ENCODE measurements around the gene BOLL. TPM values are rescaled to one million over a fixed set of nuclear protein-coding genes. Genes with fewer than 3 reads are reported as not detected.

The BOLL gene
- total and polyA plus RNA-seq, 7 experiments from 2014 or later: 0.08 TPM; not detected in 6

DNA sequence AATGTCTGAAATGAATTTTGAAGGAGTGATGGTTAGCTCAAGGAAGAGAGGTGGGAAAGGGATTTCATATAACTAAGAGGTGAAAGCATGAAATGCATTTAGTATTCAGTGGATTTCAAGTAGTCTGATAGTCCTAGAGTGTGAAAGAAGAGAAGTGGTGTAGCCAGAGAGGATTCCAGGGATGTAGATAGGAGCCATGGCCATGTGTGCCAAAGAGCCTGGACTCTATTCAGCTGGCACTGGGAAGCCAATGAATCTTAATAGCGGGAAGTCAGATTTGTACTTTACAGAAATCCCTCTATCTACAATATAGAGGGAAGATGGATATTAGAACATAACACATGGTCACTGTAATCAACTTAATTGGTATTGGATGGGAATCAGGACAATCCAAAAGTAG is 8.3 kb upstream of the BOLL start:
- H3K9me3 ChIP-seq (ENCODE audit: control insufficient read depth in 2 of 3, low read length in 3 of 3): no peaks in the 10 kb centered on the region
- CTCF ChIA-PET: interaction anchor here (1.2 kb wide), 1 partner anchor 13 kb away, joined by 4 read pairs; no protein-coding TSS in a partner anchor
- H3K4me1 ChIP-seq (ENCODE audit: control insufficient read depth in 2 of 2, insufficient read depth in 2 of 2, low read length in 2 of 2): no peaks in the 10 kb centered on the region
- no peak overlapping the region for H3K4me3 Mint-ChIP-seq
- peaks cover 0 to 4% (median 0%) of the 10 kb centered on the region in 7 donors for H3K4me1 Mint-ChIP-seq
- H3K36me3 Mint-ChIP-seq: no peaks in the 10 kb centered on the region
- ATAC-seq: no peak
- DNase-seq: no peak
- H3K9me3 Mint-ChIP-seq: peaks cover 0 to 7% (median 0%) of the 10 kb centered on the region in 11 donors
- H3K27me3 ChIP-seq (ENCODE audit: control insufficient read depth in 2 of 2, insufficient read depth in 2 of 2, low read length in 2 of 2): peaks cover 0 to 5% of the 10 kb centered on the region in 2 donors
- no peaks in the 10 kb centered on the region for H3K36me3 ChIP-seq (ENCODE audit: control insufficient read depth in 2 of 3, insufficient read depth in 3 of 3, low read length in 3 of 3)
- H3K27ac Mint-ChIP-seq: no peak overlapping the region
- H3K27me3 Mint-ChIP-seq: peaks cover 0 to 47% (median 28%) of the 10 kb centered on the region in 5 donors
- POLR2A ChIA-PET: no interaction called here
- H3K27ac ChIP-seq (ENCODE audit: low read depth, low read length): no peak overlapping the region
- no peak overlapping the region for H3K4me3 ChIP-seq (ENCODE audit: low read length)
- intact Hi-C loops (cut with micrococcal nuclease): no loop called here

DNA sequence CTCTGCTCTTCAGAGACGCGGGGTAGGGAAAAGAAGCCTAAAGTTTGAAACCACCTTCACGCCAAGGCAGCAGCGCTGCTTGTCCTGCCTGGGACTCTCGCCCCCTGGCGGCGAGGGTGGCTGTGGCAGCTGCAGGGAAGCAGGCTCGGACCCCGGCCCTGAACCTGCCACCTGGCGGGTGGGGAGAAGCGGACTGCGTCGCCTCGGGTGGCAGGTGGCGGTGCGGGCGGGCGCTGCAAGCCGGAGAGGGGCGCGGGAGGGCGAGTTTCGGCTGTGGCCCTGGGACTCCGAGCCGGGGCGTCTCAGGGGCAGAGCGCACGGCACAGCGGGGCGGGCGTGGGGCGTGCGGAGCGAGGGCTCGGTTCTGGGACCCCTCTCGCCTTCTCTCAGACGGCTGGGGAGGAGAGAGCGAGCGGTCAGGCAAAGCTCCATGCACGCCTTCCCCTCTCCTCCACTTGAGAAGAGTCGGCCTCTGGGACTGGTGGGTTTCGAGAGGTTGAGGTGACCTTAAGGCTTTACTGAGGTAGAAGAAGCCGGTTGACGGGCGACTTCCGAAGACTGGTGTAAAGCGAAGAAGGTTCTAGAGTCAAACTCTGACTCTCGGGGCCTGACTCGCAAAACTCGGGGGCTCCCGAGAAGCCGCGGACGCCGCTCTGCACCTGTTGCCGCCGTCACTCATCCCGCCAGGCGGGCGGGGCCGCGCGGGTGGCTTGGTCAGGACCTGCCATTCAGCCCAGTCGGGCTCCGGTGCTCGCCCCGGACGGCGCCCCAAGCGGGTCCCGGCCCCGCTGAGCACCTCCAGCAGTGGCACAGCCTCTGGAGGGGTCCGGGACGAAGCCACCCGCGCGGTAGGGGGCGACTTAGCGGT is 1.1 kb upstream of the BOLL start:
- H3K36me3 Mint-ChIP-seq: no peaks in the 10 kb centered on the region
- H3K27ac Mint-ChIP-seq: peak overlapping the region in 2 of 9 donors; percentile 14 to 26
- peaks cover 0 to 8% (median 0%) of the 10 kb centered on the region in 7 donors for H3K4me1 Mint-ChIP-seq
- peak; percentile 77 for ATAC-seq
- peak overlapping the region; percentile 57 to 86 (median 77) for H3K4me3 Mint-ChIP-seq
- Histone ChIP-seq H3K9me3 (ENCODE audit: control insufficient read depth in 2 of 3, low read length in 3 of 3) (no peaks in the 10 kb centered on the region), H3K27me3 (ENCODE audit: control insufficient read depth in 2 of 2, insufficient read depth in 2 of 2, low read length in 2 of 2) (peaks cover 0 to 5% of the 10 kb centered on the region in 2 donors), H3K27ac (ENCODE audit: low read depth, low read length) (no peak overlapping the region), H3K4me3 (ENCODE audit: low read length) (peak overlapping the region; percentile 69), H3K4me1 (ENCODE audit: control insufficient read depth in 2 of 2, insufficient read depth in 2 of 2, low read length in 2 of 2) (no peaks in the 10 kb centered on the region), H3K36me3 (ENCODE audit: control insufficient read depth in 2 of 3, insufficient read depth in 3 of 3, low read length in 3 of 3) (no peaks in the 10 kb centered on the region)
- ChIA-PET POLR2A (no interaction called here), CTCF (interaction anchor here (0.7 kb wide), 1 partner anchor 1980 kb away, joined by 4 read pairs; no protein-coding TSS in a partner anchor)
- no peaks in the 10 kb centered on the region for H3K9me3 Mint-ChIP-seq
- peaks cover 6 to 50% (median 23%) of the 10 kb centered on the region in 5 donors for H3K27me3 Mint-ChIP-seq
- intact Hi-C loops (cut with micrococcal nuclease): no loop called here
- peak; percentile 21 to 68 (median 53) for DNase-seq

DNA sequence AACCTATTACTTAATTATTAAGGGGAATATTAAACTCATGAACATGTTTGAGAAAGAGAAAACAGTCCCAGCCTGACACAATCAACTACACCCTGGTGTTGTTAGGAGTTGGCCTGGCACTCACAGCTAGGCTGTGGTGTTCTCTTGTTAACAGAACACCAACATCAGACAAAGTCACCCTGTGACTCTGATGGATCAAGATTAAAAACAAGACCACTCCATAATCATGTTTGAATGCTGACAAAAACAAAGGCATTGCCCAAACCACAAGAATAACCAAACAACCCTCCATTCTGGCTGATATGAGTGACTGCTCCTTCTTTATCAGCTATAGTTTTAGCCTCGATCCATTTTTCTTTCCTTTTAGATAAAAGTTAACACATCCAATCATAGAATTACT is 3.0 kb downstream of the BOLL start:
- ATAC-seq (no peak), DNase-seq (no peak)
- peaks cover 0 to 8% (median 0%) of the 10 kb centered on the region in 7 donors for H3K4me1 Mint-ChIP-seq
- Histone ChIP-seq H3K9me3 (ENCODE audit: control insufficient read depth in 2 of 3, low read length in 3 of 3) (no peaks in the 10 kb centered on the region), H3K27ac (ENCODE audit: low read depth, low read length) (no peak overlapping the region), H3K4me1 (ENCODE audit: control insufficient read depth in 2 of 2, insufficient read depth in 2 of 2, low read length in 2 of 2) (no peaks in the 10 kb centered on the region), H3K36me3 (ENCODE audit: control insufficient read depth in 2 of 3, insufficient read depth in 3 of 3, low read length in 3 of 3) (no peaks in the 10 kb centered on the region), H3K27me3 (ENCODE audit: control insufficient read depth in 2 of 2, insufficient read depth in 2 of 2, low read length in 2 of 2) (peaks cover 0 to 2% of the 10 kb centered on the region in 2 donors), H3K4me3 (ENCODE audit: low read length) (no peak overlapping the region)
- H3K9me3 Mint-ChIP-seq: no peaks in the 10 kb centered on the region
- POLR2A ChIA-PET: no interaction called here
- peaks cover 9 to 29% (median 13%) of the 10 kb centered on the region in 5 donors for H3K27me3 Mint-ChIP-seq
- H3K27ac Mint-ChIP-seq: no peak overlapping the region
- intact Hi-C loops (cut with micrococcal nuclease): no loop called here
- CTCF ChIA-PET: interaction anchor here (0.6 kb wide), 1 partner anchor 95 kb away, joined by 4 read pairs; no protein-coding TSS in a partner anchor
- H3K4me3 Mint-ChIP-seq: no peak overlapping the region
- H3K36me3 Mint-ChIP-seq: no peaks in the 10 kb centered on the region

DNA sequence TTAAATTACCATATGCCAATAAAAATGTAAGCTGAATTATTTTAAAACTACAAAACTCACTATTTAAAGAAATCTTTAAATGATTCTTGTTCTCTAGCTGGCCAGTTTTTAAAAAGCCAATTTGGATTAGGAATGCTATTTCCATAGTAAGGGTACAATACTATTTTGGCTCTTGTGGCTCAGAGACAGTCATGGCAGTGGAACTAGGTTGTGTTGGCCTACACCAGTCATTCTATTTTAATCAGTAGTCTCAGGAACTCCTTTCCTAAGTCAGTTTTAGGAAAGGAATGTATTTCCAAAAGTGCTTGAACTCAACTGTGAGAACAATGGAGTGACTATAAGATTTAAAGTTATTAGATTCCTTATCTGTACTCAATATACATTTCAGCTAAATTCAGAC is 5.9 kb downstream of the BOLL start:
- Histone ChIP-seq H3K9me3 (ENCODE audit: control insufficient read depth in 2 of 3, low read length in 3 of 3) (no peaks in the 10 kb centered on the region), H3K4me3 (ENCODE audit: low read length) (no peak overlapping the region), H3K4me1 (ENCODE audit: control insufficient read depth in 2 of 2, insufficient read depth in 2 of 2, low read length in 2 of 2) (no peaks in the 10 kb centered on the region), H3K27ac (ENCODE audit: low read depth, low read length) (no peak overlapping the region), H3K27me3 (ENCODE audit: control insufficient read depth in 2 of 2, insufficient read depth in 2 of 2, low read length in 2 of 2) (no peaks in the 10 kb centered on the region), H3K36me3 (ENCODE audit: control insufficient read depth in 2 of 3, insufficient read depth in 3 of 3, low read length in 3 of 3) (no peaks in the 10 kb centered on the region)
- Mint-ChIP-seq H3K9me3 (no peaks in the 10 kb centered on the region), H3K27me3 (peaks cover 7 to 32% (median 9%) of the 10 kb centered on the region in 5 donors), H3K36me3 (no peaks in the 10 kb centered on the region), H3K4me3 (no peak overlapping the region), H3K4me1 (peaks cover 0 to 6% (median 0%) of the 10 kb centered on the region in 7 donors), H3K27ac (no peak overlapping the region)
- ATAC-seq: no peak
- ChIA-PET POLR2A (interaction anchor here (1.2 kb wide), 1 partner anchor 326 kb away, joined by 3 read pairs; the partner anchor contains the start of gene COQ10B), CTCF (interaction anchor here (0.6 to 1.5 kb wide), 3 partner anchors 64 to 348 kb away, joined by 5 read pairs; no protein-coding TSS in a partner anchor)
- intact Hi-C loops (cut with micrococcal nuclease): loop anchor here (5.0 to 10.0 kb wide), 5 partner anchors 282 to 584 kb away; partner anchors contain the start of gene HSPD1 (in 2 of the 2)
- DNase-seq: no peak

DNA sequence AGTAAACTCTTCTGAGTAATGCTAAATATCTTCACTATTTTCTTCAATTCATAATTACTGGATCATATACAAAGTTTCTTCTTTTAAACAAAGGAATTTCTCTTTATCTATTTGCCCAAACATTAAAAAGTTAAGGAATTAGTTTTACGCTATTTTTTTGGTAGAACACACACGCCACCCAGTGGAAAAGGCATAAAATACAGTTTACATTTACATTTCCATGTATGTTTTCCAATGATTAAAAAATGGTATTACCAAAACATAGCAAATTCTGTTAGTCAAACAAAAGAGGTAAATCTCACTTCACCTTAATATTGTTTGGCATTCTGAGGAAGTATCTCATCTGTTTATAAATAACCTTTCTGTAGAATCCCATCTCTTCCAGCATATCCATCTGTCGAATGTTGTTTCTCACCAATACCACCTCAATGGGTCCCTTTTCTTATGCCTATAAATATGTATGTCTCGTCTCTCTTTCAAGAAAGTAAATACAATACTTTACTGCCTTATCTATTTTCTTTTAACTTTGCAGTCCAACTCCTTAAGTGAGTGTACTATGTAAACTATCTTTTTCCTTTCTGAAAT is 7.2 kb downstream of the BOLL start:
- peaks cover 0 to 6% (median 0%) of the 10 kb centered on the region in 7 donors for H3K4me1 Mint-ChIP-seq
- H3K27me3 ChIP-seq (ENCODE audit: control insufficient read depth in 2 of 2, insufficient read depth in 2 of 2, low read length in 2 of 2): no peaks in the 10 kb centered on the region
- no peaks in the 10 kb centered on the region for H3K9me3 Mint-ChIP-seq
- CTCF ChIA-PET: interaction anchor here (0.7 to 1.1 kb wide), 3 partner anchors 62 to 1739 kb away, joined by 3 to 5 read pairs (median 3); no protein-coding TSS in a partner anchor
- H3K27me3 Mint-ChIP-seq: peaks cover 4 to 26% (median 9%) of the 10 kb centered on the region in 5 donors
- no peak overlapping the region for H3K4me3 Mint-ChIP-seq
- intact Hi-C loops (cut with micrococcal nuclease): loop anchor here (1.0 to 10.0 kb wide), 8 partner anchors 71 to 1027 kb away; partner anchors contain the start of gene HSPD1 (in 2 of the 2)
- H3K9me3 ChIP-seq (ENCODE audit: control insufficient read depth in 2 of 3, low read length in 3 of 3): no peaks in the 10 kb centered on the region
- H3K27ac ChIP-seq (ENCODE audit: low read depth, low read length): no peak overlapping the region
- H3K36me3 Mint-ChIP-seq: no peaks in the 10 kb centered on the region
- H3K36me3 ChIP-seq (ENCODE audit: control insufficient read depth in 2 of 3, insufficient read depth in 3 of 3, low read length in 3 of 3): no peaks in the 10 kb centered on the region
- H3K27ac Mint-ChIP-seq: no peak overlapping the region
- DNase-seq (peak in 5 of 9 donors; percentile 30 to 50 (median 37)), ATAC-seq (no peak)
- POLR2A ChIA-PET: no interaction called here
- H3K4me3 ChIP-seq (ENCODE audit: low read length): no peak overlapping the region
- H3K4me1 ChIP-seq (ENCODE audit: control insufficient read depth in 2 of 2, insufficient read depth in 2 of 2, low read length in 2 of 2): no peaks in the 10 kb centered on the region

DNA sequence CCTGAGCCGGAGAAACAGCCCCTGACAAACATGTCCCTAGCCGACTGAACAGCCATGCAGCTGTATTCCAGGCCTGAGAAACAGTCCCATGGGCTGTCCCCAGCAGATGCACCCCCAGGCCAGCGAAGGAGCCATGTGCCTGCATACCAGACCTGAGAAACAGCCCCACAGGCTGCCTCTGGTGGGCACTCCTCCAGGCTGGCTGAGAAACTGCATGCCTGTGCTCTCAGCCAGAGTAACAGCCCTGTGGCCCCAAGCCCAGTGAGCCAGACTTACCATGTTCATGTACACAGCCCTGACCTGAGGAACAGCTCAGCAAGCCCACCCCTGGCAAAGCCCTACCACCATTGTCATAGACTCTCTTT is 24.8 kb downstream of the BOLL start:
- Mint-ChIP-seq H3K27ac (no peak overlapping the region), H3K4me1 (no peaks in the 10 kb centered on the region), H3K9me3 (peaks cover 3 to 47% (median 17%) of the 10 kb centered on the region in 11 donors), H3K27me3 (peaks cover 0 to 31% (median 15%) of the 10 kb centered on the region in 5 donors), H3K36me3 (peaks cover 0 to 11% (median 4%) of the 10 kb centered on the region in 5 donors), H3K4me3 (no peak overlapping the region)
- H3K27me3 ChIP-seq (ENCODE audit: control insufficient read depth in 2 of 2, insufficient read depth in 2 of 2, low read length in 2 of 2): no peaks in the 10 kb centered on the region
- H3K4me1 ChIP-seq (ENCODE audit: control insufficient read depth in 2 of 2, insufficient read depth in 2 of 2, low read length in 2 of 2): no peaks in the 10 kb centered on the region
- no peaks in the 10 kb centered on the region for H3K36me3 ChIP-seq (ENCODE audit: control insufficient read depth in 2 of 3, insufficient read depth in 3 of 3, low read length in 3 of 3)
- no peak overlapping the region for H3K4me3 ChIP-seq (ENCODE audit: low read length)
- POLR2A ChIA-PET: no interaction called here
- DNase-seq (no peak), ATAC-seq (no peak)
- peaks cover 0 to 21% (median 6%) of the 10 kb centered on the region in 3 experiments for H3K9me3 ChIP-seq (ENCODE audit: control insufficient read depth in 2 of 3, low read length in 3 of 3)
- H3K27ac ChIP-seq (ENCODE audit: low read depth, low read length): no peak overlapping the region
- intact Hi-C loops (cut with micrococcal nuclease): no loop called here
- CTCF ChIA-PET: no interaction called here

Measured in naive thymus-derived CD4-positive, alpha-beta T cell (primary cell).